HPDE6-E6E7 (cell line): ENCODE results near the gene FGD5.
"Not testable (repeated sequence)": the region's sequence is repeated elsewhere in the genome, so short reads cannot be mapped to it uniquely, and the experiment has no call there.

Experiments
- DNase-seq: peaks from one replicate; pipeline ENCODE4 v3.0.0; 2011; ENCODE audit warnings: missing footprints; ENCODE audit errors: extremely low spot score

The FGD5 gene

GRCh38 chr3:14877469-14877868 is 58.7 kb downstream of the FGD5 start:
- no peak for DNase-seq

GRCh38 chr3:14879211-14879874 is 60.6 kb downstream of the FGD5 start:
- DNase-seq = no peak

DNA sequence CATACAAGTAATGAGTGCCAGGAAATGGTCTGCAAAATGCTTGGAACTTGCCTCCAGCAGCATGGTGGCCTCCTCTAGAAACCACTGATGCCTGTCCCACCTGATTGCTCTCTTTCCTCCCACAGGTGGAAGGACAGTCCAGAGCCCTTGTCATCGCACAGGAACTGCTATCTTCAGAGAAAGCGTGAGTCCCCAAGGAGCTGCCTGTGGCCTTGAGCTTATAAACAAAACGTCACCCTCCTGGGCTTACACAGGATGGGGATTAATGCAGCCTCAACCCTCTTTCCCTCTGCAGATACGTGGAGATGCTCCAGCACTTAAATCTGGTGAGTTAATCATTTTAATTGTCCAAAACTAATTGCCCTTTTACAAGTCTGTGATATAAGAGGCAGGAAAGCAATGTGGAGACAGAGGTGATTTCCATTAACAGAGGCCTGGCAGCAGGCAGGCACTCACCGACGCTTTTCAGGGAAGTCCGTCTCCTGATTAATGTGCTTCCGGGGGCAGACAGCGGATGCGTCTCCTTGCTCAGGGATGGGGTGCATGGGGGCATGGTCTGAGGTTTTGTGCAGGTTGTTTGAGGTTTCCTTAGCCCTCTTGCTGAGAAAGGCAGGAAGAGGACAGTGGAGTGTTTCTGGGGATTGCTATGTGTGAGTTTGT is 61.8 kb downstream of the FGD5 start:
- no peak for DNase-seq

DNA sequence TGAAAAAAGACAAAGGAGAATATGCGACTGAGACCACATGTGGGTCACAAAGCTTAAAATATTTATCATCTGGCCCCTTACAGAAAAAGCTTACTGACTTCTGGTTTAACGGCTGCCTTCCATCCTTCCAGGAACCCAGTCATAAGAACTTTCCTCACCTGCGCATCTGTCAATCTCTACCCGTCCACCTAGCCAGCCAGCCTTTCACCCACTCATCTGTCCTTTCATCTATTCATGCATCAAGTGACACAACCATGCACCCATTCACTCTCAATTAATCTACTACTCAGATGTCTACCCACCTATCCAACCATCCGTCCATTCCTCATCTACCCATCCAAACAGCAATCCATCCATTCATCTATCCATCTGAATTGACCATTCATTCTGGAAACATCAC is 64.5 kb downstream of the FGD5 start:
- no peak for DNase-seq

DNA sequence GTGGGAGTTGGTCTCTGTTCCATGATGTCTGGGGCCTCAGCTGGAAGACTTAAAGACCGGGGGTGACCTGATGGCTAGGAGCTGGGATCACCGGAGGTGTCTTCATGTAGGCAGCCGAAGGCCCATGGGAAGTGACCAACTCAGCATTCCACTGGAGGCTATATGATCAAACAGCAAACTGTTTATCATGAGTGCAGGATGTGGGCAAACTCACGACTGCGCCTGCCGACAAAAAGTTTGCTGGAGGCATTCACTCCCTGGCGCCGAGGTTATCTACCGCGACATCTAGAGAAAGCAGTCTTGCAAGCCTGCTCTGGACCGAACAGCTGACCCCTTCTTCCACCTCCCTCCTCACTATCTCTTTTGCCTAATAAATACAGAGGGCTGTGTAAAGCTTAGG is 65.9 kb downstream of the FGD5 start:
- DNase-seq = no peak

DNA sequence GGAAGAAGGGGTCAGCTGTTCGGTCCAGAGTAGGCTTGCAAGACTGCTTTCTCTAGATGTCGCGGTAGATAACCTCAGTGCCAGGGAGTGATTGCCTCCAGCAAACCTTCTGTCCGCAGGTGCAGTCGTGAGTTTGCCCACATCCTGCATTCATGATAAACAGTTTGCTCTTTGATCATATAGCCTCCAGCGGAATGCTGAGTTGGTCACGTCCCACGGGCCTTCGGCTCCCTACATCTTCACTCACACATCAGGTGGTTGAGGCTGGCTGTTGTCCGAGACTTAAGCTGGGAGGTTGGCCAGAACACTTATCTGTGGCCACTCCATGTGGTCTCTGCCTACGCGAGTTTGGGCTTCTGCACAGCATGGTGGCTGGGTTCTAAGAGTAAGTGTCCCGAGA is 66.5 kb downstream of the FGD5 start:
- no peak for DNase-seq

- no peak for DNase-seq
Observed at GRCh38 chr3:14886101-14886500, 67.3 kb downstream of the FGD5 start.

DNA sequence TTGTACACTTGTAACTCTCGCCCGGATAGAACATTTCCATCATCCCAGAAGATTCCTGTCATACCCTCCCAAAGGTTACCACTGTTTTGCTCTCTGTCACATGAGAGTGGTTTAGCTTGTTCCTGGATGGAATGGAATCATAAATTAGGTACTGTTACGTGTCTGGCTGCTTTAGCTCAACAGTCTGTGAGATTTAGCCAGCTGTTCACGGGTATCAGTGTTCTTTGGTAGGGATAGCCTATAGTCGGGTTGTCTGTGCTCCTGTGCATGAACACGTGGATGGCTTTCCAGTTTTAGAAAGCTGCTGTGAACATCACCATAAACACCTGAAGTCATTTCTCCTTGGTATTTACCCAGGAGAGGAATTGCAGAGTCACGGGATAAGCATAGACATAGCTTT is 70.4 kb downstream of the FGD5 start:
- DNase-seq = no peak

DNA sequence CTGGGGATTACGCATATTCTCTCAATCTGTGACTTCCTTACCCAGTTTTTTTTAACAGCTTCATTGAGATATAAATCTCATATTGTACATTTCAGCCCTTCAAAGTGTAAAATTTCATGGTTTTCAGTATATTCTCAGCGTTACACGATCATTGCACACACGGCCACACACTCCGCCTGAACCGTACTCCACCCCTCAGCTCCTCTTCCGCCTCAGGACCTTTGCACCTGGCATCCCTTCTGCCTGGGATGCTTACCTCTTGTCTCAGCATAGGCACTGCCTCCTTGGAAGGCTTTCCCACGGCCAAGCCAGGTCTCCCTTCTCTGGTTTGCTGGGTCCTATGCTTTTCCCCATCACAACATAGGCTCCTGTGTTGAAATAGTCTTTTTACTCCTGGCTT is 71.2 kb downstream of the FGD5 start:
- DNase-seq = no peak

DNA sequence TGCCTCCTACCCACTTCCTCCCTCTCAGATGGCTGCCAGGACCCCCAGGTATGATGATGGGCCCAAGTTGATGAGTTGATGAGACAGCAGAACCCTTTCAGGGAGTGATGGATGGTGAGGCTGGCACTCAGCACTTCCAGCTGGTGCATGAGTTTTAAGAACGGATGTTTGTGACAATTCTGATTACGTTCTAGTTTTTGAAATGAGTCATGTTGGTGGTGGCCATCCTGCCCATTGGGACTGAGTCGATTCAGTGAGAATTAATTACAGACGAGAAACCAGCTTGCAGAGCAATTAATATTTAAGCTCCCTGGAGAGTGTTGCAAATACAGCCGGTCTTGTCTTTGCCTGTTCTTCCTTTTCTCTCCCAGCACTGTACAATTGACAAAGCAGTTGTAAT is 71.7 kb downstream of the FGD5 start:
- DNase-seq = no peak

DNA sequence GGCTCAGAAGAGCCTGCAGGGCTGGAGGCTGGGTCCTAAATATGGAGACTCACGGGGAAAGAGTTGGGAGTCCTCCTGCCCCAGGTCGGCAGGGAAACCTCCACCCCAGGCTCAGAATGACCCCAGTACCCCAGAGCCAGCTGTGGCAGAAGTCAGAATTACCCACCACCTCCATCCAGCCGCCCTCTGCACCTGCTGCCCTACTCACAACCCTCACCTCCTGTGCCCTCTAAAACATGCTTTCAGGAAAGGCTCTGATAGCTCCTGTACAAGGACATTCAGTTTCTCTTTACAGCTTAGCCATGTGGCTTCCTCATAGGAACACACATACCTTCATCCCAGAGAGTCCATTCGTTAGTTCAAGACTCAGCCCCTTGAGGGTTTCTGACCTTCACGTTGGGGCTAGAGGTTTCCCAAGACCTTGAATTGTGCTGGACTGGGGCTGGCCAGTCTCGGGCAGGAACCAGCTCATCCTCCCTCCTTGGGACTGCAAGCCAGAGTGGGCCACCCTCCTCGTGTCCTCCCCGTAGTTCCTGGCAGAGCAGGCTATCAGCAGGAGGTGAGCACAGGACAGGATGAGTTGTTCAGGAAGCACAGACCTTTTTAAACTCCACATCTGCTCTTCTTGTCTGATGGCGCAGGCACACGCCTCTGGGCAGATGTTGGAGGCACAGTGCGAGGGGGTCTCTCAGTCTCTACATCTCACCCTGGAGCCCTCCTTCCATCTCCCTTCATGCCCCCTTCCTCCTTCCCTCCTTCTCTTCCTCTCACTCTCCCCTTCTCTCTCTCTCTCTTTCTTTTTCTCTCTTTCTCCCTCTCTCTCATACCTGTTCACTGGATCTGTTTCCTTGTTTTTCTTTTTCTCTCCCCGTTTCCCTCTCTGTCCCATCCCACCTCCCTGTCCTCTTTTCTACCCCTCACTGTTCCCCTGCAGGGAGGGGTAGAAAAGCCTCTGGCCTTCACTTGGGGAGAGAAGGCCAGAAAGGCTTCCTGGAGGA is 72.7 kb downstream of the FGD5 start:
- DNase-seq = no peak

DNA sequence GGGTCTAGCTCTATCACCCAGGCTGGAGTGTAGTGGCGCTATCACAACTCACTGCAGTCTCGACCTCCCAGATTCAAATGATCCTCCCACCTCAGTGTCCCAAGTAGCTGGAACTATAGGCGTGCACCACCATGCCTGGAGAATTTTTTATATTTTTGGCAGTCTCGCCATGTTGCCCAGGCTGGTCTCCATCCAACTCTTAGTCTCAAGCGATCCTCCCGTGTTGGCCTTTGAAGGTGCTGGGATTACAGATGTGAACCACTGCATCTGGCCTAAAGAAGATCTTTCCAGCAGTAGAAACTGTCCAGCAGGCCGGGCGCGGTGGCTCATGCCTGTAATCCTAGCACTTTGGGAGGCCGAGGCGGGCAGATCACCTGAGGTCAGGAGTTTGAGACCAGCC is 73.5 kb downstream of the FGD5 start:
- no peak for DNase-seq

DNA sequence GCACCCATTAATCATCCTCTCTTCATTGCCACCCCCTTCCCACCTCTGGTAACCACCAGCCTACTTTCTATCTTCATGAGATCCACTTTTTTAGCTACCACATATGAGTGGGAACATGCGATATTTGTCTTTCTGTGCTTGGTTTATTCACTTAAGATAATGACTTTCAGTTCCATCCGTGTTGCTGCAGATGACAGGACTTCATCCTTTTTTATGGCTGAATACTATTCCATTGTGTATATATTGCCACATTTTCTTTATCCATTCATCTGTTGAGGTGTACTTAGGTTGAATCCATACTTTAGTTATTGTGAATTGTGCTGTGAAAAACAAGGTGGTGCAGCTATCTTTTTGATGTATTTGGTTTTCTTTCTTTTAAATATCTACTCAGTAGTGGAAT is 75.3 kb downstream of the FGD5 start:
- no peak for DNase-seq

DNA sequence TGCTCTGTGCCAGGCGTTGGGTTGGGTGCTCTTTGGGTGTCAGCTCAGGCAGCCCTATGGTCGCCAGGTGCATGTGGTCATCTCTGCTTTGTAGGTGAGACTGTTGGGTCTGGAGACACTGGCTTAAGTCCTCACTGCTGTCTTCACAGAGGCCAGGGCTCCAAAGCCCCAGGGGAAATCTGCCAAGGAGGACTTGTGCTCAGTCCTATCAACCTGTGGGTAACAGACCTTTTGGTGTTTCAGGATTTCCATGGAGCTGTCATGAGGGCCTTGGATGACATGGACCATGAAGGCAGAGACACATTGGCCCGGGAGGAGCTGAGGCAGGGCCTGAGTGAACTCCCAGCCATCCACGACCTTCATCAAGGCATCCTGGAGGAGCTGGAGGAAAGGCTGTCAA is 78.5 kb downstream of the FGD5 start:
- DNase-seq = no peak

GRCh38 chr3:14898929-14899328 is 80.2 kb downstream of the FGD5 start:
- no peak for DNase-seq

DNA sequence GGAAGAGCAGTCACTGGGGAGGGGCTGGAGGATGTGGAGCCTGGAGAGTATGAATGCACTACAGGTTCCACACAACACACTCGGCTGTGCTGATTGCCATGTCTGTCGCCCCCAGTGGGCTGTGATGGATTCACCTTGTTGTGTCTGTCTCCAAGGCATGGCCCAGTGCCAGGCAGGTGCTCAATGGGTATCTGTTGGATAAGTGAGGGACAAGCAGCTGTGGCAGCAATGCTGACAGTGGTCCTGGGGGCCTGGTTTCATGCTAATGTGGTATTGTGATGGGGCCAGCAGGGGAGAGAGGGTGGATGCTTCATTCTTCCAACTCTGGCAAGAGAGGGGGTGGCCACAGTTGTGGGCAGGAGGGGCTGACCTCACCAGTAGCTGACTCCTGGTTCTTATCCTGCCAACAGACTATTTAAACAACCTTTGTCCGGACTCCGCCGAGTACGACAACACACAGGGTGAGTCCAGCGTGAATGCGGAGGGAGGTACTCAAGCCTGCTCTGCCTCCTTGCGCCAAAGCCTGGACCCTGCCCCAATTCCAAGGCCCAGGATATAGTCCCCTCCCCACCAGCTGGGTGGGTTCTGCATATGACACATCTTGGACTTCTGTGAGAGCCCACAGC is 81.3 kb downstream of the FGD5 start:
- DNase-seq = no peak

GRCh38 chr3:14900881-14901873 is 82.4 kb downstream of the FGD5 start:
- no peak for DNase-seq

DNA sequence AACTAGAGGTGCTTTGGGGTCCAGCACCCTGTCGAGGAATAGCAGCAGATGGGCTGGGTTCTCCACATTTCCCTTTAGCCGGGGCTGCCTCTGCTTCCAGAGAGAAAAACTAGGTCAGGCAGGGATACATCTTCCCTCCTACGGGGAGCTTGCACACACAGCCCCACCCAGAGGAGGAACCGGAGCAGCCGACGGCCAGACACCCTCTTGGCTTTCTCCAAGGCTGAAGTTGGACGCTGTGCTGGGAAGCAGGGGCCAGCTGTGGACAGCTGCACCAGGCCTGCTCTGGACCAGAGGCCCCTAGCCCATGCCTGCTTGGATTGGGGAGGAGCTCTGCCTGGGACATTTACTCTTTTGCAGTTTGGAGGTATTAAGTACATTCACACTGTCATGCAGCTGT is 84.0 kb downstream of the FGD5 start:
- DNase-seq = no peak

DNA sequence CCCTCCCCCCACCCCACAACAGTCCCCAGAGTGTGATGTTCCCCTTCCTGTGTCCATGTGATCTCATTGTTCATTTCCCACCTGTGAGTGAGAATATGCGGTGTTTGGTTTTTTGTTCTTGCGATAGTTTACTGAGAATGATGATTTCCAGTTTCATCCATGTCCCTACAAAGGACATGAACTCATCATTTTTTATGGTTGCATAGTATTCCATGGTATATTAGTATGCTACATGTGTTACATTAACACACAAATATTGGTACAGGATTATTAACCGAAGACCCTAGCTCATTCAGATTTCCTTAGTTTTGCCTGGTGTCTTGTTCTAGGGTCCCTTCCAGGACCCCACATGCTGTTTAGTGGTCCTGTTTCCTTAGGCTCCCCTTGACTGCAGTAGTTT is 84.7 kb downstream of the FGD5 start:
- DNase-seq = not testable (repeated sequence)

DNA sequence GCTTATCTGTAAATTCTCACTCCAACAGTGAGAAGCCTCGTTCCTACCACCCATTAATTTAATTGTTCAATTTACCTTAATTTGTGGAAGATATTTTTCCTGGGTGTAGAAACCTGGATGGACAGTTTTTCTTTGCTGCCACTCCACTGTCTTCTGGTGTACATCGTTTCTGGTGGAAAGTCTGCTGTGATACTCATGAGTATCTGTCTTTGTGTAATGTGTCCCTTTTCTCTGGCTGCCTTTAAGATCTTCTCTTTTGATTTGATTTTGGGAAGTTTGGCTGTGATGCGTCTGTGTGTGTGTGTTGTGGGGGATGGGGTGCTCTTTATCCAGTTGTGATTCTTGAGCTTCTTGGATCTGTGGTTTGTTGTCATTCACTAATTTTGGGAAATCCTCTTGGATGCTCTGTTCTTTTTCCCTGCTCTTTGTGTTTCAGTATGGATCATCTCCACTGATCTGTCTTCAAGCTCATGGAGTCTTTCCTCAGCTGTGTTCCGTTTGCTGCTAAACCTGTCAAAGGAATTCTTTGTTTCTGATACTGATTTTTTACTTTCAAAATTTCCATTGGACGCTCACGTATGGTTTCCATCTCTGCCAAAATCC is 86.4 kb downstream of the FGD5 start:
- no peak for DNase-seq
